IMR-90 (cell line): ENCODE results near the gene RPS10. TPM values are rescaled to one million over a fixed set of nuclear protein-coding genes. Genes with fewer than 3 reads are reported as not detected.

ENCODE experiments used
- ATAC-seq: fragments of 200-7000 bp; cut with Tn5 transposase; 2 replicates; pipeline ENCODE4 v1.9.1; 2020; ENCODE audit warnings: low read depth, mild to moderate bottlenecking, moderate library complexity
- BruUV-seq: library from RNA; stranded (reverse); fragments of 400-500 nt; replicated peaks from 2 replicates; lab custom pipeline; 2021; lab: Mats Ljungman, UMichigan
- CTCF ChIA-PET: fragments of 300-600 bp; formaldehyde crosslinking; extraction: SDS; loops from one replicate; lab custom pipeline; 2021; ENCODE audit warnings: antibody characterized with exemption; lab: Yijun Ruan, JAX
- POLR2A ChIA-PET: fragments of 300-600 bp; sonication (Branson Sonifier 250); formaldehyde crosslinking; loops from one replicate; lab custom pipeline; 2022; ENCODE audit warnings: antibody characterized with exemption; ENCODE audit not compliant: unreplicated experiment; lab: Charles Lee
- DNase-seq: peaks from one replicate; pipeline ENCODE4 v3.0.0; 2013
- H2AFZ ChIP-seq: replicated peaks from 2 replicates; pipeline ENCODE3; 2013; ENCODE audit warnings: low read length, mild to moderate bottlenecking; ENCODE audit not compliant: poor library complexity
- H2AK5ac ChIP-seq: 2 replicates; pipeline ENCODE4 v1.6.1; 2013; ENCODE audit warnings: low read depth, low read length, inconsistent platforms
- H2AK9ac ChIP-seq: replicated peaks from 2 replicates; pipeline ENCODE3; 2013; ENCODE audit warnings: mild to moderate bottlenecking, low read depth, low read length, moderate library complexity; ENCODE audit not compliant: poor library complexity
- H2BK120ac ChIP-seq: 2 replicates; pipeline ENCODE4 v1.6.1; 2013; ENCODE audit warnings: low read depth, low read length, inconsistent platforms
- H2BK15ac ChIP-seq: 3 replicates; pipeline ENCODE4 v1.6.1; 2013; ENCODE audit warnings: low read depth, low read length, inconsistent platforms
- H2BK20ac ChIP-seq: 2 replicates; pipeline ENCODE4 v1.6.1; 2013; ENCODE audit warnings: low read depth, mild to moderate bottlenecking, inconsistent platforms, low read length, moderate library complexity
- H2BK5ac ChIP-seq: 2 replicates; pipeline ENCODE4 v1.6.1; 2013; ENCODE audit warnings: mild to moderate bottlenecking, low read depth, low read length, inconsistent platforms; ENCODE audit not compliant: poor library complexity, severe bottlenecking
- H3K14ac ChIP-seq: replicated peaks from 2 replicates; pipeline ENCODE4 v1.6.1; 2013; ENCODE audit warnings: low read depth, low read length, inconsistent platforms
- H3K18ac ChIP-seq: 2 replicates; pipeline ENCODE4 v1.6.1; 2013; ENCODE audit warnings: low read depth, low read length, control low read depth
- H3K23ac ChIP-seq: 2 replicates; pipeline ENCODE4 v1.6.1; 2013; ENCODE audit warnings: low read depth, low read length, inconsistent platforms
- H3K27ac ChIP-seq: 2 replicates; pipeline ENCODE4 v1.5.1; 2013; ENCODE audit warnings: mild to moderate bottlenecking, control low read depth, low read length; ENCODE audit not compliant: insufficient read depth
- H3K27me3 ChIP-seq: 2 replicates; pipeline ENCODE4 v1.6.1; 2013; ENCODE audit warnings: low read length; ENCODE audit not compliant: control insufficient read depth, insufficient read depth
- H3K36me3 ChIP-seq: 2 replicates; pipeline ENCODE4 v1.6.1; 2013; ENCODE audit warnings: low read length, mixed read lengths; ENCODE audit not compliant: control insufficient read depth, insufficient read depth
- H3K4ac ChIP-seq: 2 replicates; pipeline ENCODE4 v1.6.1; 2013; ENCODE audit warnings: low read depth, low read length, inconsistent platforms
- H3K4me1 ChIP-seq: 2 replicates; pipeline ENCODE4 v1.6.1; 2013; ENCODE audit warnings: low read length, mixed read lengths; ENCODE audit not compliant: control insufficient read depth, insufficient read depth
- H3K4me2 ChIP-seq: 2 replicates; pipeline ENCODE4 v1.6.1; 2013; ENCODE audit warnings: low read depth, mild to moderate bottlenecking, control low read depth, low read length, moderate library complexity
- H3K4me3 ChIP-seq: 2 replicates; pipeline ENCODE4 v1.5.1; 2013; ENCODE audit warnings: low read depth, mild to moderate bottlenecking, control low read depth, low read length, moderate library complexity; ENCODE audit not compliant: insufficient read depth
- H3K56ac ChIP-seq: 2 replicates; pipeline ENCODE4 v1.6.1; 2013; ENCODE audit warnings: low read length, inconsistent platforms; ENCODE audit not compliant: insufficient read depth; ENCODE audit errors: extremely low read depth
- H3K79me1 ChIP-seq, 2 experiments: 2 replicates each; pipeline ENCODE4 v1.6.1; 2013; ENCODE audit warnings: low read length in 2 of 2, inconsistent platforms in 1 of 2, low read depth in 1 of 2
- H3K9ac ChIP-seq: 2 replicates; pipeline ENCODE4 v1.6.1; 2013; ENCODE audit warnings: low read depth, low read length, control low read depth
- H3K9me1 ChIP-seq: 2 replicates; pipeline ENCODE4 v1.6.1; 2013; ENCODE audit warnings: low read length, inconsistent platforms; ENCODE audit not compliant: insufficient read depth
- H3K9me3 ChIP-seq: 2 replicates; pipeline ENCODE4 v1.6.1; 2013; ENCODE audit warnings: low read length; ENCODE audit not compliant: control insufficient read depth, insufficient read depth
- H4K20me1 ChIP-seq: 2 replicates; pipeline ENCODE4 v1.6.1; 2013; ENCODE audit warnings: low read length, inconsistent platforms; ENCODE audit not compliant: insufficient read depth
- H4K5ac ChIP-seq: 2 replicates; pipeline ENCODE4 v1.6.1; 2013; ENCODE audit warnings: mild to moderate bottlenecking, low read depth, low read length, control low read depth
- H4K8ac ChIP-seq, 2 experiments: 2 replicates each; pipeline ENCODE4 v1.6.1; 2013; ENCODE audit warnings: low read depth in 2 of 2, low read length in 2 of 2, control low read depth in 1 of 2, inconsistent platforms in 1 of 2
- H4K91ac ChIP-seq: 2 replicates; pipeline ENCODE4 v1.6.1; 2013; ENCODE audit warnings: low read depth, low read length, inconsistent platforms; ENCODE audit not compliant: insufficient read depth
- CEBPB ChIP-seq: IDR thresholded peaks from 2 replicates; pipeline ENCODE4 v1.6.1; 2012; ENCODE audit warnings: low read depth, low read length, improper control_type of control experiment
- CHD1 ChIP-seq: IDR thresholded peaks from 2 replicates; pipeline ENCODE4 v1.6.1; 2012; ENCODE audit warnings: low read depth, low read length, improper control_type of control experiment
- FOS ChIP-seq: fragments of 150-350 bp; IDR thresholded peaks from 2 replicates; pipeline ENCODE4 v1.6.1; 2016; ENCODE audit warnings: low read depth, low read length
- MAFK ChIP-seq: IDR thresholded peaks from 2 replicates; pipeline ENCODE4 v1.6.1; 2012; ENCODE audit warnings: low read depth, low read length, improper control_type of control experiment
- MAZ ChIP-seq: IDR thresholded peaks from 2 replicates; pipeline ENCODE4 v1.6.1; 2012; ENCODE audit warnings: low read depth, mild to moderate bottlenecking, low read length, improper control_type of control experiment, moderate library complexity, borderline replicate concordance
- MXI1 ChIP-seq: IDR thresholded peaks from 2 replicates; pipeline ENCODE4 v1.6.1; 2012; ENCODE audit warnings: low read depth, mild to moderate bottlenecking, low read length, moderate library complexity, borderline replicate concordance
- NFE2L2 ChIP-seq: fragments of 150-350 bp; IDR thresholded peaks from 2 replicates; pipeline ENCODE4 v1.6.1; 2016; ENCODE audit warnings: low read depth, mild to moderate bottlenecking, low read length
- POLR2A ChIP-seq: IDR thresholded peaks from 2 replicates; pipeline ENCODE4 v1.6.1; 2012; ENCODE audit warnings: mild to moderate bottlenecking, low read depth, low read length
- RAD21 ChIP-seq: IDR thresholded peaks from 2 replicates; pipeline ENCODE4 v1.6.1; 2012; ENCODE audit warnings: low read length, improper control_type of control experiment
- RCOR1 ChIP-seq: IDR thresholded peaks from 2 replicates; pipeline ENCODE4 v1.6.1; 2012; ENCODE audit warnings: mild to moderate bottlenecking, low read length, improper control_type of control experiment; ENCODE audit not compliant: insufficient replicate concordance
- RFX5 ChIP-seq: IDR thresholded peaks from 2 replicates; pipeline ENCODE4 v1.8.0; 2012; ENCODE audit warnings: low read depth, mild to moderate bottlenecking, low read length, moderate library complexity
- SMC3 ChIP-seq: fragments of 150-350 bp; IDR thresholded peaks from 2 replicates; pipeline ENCODE4 v1.6.1; 2016; ENCODE audit warnings: low read depth, mild to moderate bottlenecking, antibody characterized with exemption, low read length, moderate library complexity
- WGBS, 2 experiments: methylation state at CpG; one replicate each; pipeline versions ENCODE4 v1.1.5 to v1.1.7; 2013; ENCODE audit warnings: missing lambda C conversion rate in 2 of 2; ENCODE audit not compliant: insufficient read length in 1 of 2; ENCODE audit errors: extremely low coverage in 2 of 2; 5-methylcytosine and 5-hydroxymethylcytosine counted together
- dilution Hi-C: fragments of 300-500 bp; cut with HindIII; formaldehyde crosslinking; loops from one replicate; pipeline ENCODE4 v1.14.3; 2018; ENCODE audit warnings: low sequenced_read_pairs; ENCODE audit not compliant: unreplicated experiment
- in situ Hi-C: fragments of 300-500 bp; cut with MboI; formaldehyde crosslinking; loops from 3 replicates; pipeline ENCODE4 v1.14.3; 2019; ENCODE audit warnings: low sequenced_read_pairs, inconsistent platforms, mixed read lengths
- intact Hi-C: fragments of 100-400 bp; cut with micrococcal nuclease; formaldehyde crosslinking; loops from 2 replicates; pipeline ENCODE4 v1.10.0; 2022
- polyA plus RNA-seq, 3 experiments: library from polyadenylated mRNA; depleted of rRNA; stranded (reverse); fragments of >200 nt; gene quantifications; 2 replicates each; pipeline ENCODE4 v1.2.3, GENCODE V29; 2012; ENCODE audit warnings: low replicate concordance in 1 of 3
- total RNA-seq: library from RNA; depleted of rRNA; stranded (reverse); fragments of >200 nt; gene quantifications from 2 replicates; pipeline ENCODE4 v1.2.3, GENCODE V29; 2012
- TF ChIP-seq, protein P1 (sequence below): conservative IDR thresholded peaks from 2 replicates; pipeline ENCODE4 v1.5.1; 2012; ENCODE audit warnings: mild to moderate bottlenecking, low read depth, low read length, improper control_type of control experiment
- TF ChIP-seq, protein P2 (sequence below): fragments of 150-350 bp; IDR thresholded peaks from 2 replicates; pipeline ENCODE4 v1.6.1; 2017; ENCODE audit warnings: mild to moderate bottlenecking, antibody characterized with exemption, low read length, low read depth
- TF ChIP-seq, protein P3 (sequence below): fragments of 150-350 bp; IDR thresholded peaks from 2 replicates; pipeline ENCODE4 v1.6.1; 2016; ENCODE audit warnings: low read depth, mild to moderate bottlenecking, low read length, moderate library complexity, borderline replicate concordance

Gene RPS10
- total and polyA plus RNA-seq, 2 of the 4 experiments (the other 2 are of a cell fraction), result 5,462 to 5,584 TPM

DNA sequence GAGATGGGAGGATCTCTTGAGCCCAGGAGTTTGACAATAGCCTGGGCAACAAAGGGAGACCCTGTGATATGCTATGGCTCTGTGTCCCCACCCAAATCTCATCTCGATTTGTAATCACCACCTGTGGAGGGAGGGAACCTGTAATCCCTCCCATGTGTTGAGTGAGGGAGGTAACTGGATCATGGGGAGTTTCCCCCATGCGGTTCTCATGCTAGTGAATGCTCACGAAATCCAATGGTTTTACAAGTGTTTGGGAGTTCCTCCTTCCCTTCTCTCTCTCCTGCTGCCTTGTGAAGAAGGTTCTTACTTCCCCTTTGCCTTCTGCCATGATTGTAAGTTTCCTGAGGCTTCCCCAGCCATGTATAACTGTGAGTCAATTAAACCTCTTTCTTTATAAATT is 36.8 kb downstream of the RPS10 start:
- in situ Hi-C loops, result no loop called here
- no peak overlapping the region for H2BK15ac ChIP-seq
- no TSS peak for BruUV-seq
- no peak overlapping the region for H3K14ac ChIP-seq
- H3K4ac ChIP-seq, result no peak overlapping the region
- H3K27me3 ChIP-seq, result no peaks in the 10 kb centered on the region
- H3K36me3 ChIP-seq, result no peaks in the 10 kb centered on the region
- H2AK9ac ChIP-seq, result no peak overlapping the region
- no peak overlapping the region for H4K91ac ChIP-seq
- H3K9me3 ChIP-seq, result no peaks in the 10 kb centered on the region
- dilution Hi-C loops, result no loop called here
- WGBS, 2 experiments, result no CpG with 5 or more reads among the region's 3 CpGs
- no peak overlapping the region for H3K9ac ChIP-seq
- H2AFZ ChIP-seq, result no peak overlapping the region
- POLR2A ChIA-PET, result no interaction called here
- no peak overlapping the region for H2BK5ac ChIP-seq
- CTCF ChIA-PET, result no interaction called here
- no peak overlapping the region for H2BK120ac ChIP-seq
- no peak for ATAC-seq
- H3K27ac ChIP-seq, result no peak overlapping the region
- TF ChIP-seq RAD21, result no peak
- no peak for TF ChIP-seq MAZ
- TF ChIP-seq, protein P1, sequence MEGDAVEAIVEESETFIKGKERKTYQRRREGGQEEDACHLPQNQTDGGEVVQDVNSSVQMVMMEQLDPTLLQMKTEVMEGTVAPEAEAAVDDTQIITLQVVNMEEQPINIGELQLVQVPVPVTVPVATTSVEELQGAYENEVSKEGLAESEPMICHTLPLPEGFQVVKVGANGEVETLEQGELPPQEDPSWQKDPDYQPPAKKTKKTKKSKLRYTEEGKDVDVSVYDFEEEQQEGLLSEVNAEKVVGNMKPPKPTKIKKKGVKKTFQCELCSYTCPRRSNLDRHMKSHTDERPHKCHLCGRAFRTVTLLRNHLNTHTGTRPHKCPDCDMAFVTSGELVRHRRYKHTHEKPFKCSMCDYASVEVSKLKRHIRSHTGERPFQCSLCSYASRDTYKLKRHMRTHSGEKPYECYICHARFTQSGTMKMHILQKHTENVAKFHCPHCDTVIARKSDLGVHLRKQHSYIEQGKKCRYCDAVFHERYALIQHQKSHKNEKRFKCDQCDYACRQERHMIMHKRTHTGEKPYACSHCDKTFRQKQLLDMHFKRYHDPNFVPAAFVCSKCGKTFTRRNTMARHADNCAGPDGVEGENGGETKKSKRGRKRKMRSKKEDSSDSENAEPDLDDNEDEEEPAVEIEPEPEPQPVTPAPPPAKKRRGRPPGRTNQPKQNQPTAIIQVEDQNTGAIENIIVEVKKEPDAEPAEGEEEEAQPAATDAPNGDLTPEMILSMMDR, result no peak
- no peak for TF ChIP-seq FOS
- no peak for TF ChIP-seq NFE2L2
- no peak for TF ChIP-seq POLR2A
- TF ChIP-seq, protein P2, sequence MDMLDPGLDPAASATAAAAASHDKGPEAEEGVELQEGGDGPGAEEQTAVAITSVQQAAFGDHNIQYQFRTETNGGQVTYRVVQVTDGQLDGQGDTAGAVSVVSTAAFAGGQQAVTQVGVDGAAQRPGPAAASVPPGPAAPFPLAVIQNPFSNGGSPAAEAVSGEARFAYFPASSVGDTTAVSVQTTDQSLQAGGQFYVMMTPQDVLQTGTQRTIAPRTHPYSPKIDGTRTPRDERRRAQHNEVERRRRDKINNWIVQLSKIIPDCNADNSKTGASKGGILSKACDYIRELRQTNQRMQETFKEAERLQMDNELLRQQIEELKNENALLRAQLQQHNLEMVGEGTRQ, result no peak
- TF ChIP-seq RCOR1, result no peak
- TF ChIP-seq, protein P3, sequence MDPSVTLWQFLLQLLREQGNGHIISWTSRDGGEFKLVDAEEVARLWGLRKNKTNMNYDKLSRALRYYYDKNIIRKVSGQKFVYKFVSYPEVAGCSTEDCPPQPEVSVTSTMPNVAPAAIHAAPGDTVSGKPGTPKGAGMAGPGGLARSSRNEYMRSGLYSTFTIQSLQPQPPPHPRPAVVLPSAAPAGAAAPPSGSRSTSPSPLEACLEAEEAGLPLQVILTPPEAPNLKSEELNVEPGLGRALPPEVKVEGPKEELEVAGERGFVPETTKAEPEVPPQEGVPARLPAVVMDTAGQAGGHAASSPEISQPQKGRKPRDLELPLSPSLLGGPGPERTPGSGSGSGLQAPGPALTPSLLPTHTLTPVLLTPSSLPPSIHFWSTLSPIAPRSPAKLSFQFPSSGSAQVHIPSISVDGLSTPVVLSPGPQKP, result no peak
- TF ChIP-seq MAFK, result no peak
- TF ChIP-seq RFX5, result no peak
- no peak for TF ChIP-seq MXI1
- no peak for TF ChIP-seq SMC3
- no peak for TF ChIP-seq CHD1
- no peak for TF ChIP-seq CEBPB
- peaks cover 48% of the 10 kb centered on the region for H4K20me1 ChIP-seq
- H3K23ac ChIP-seq, result no peak overlapping the region
- H3K56ac ChIP-seq, result no peak overlapping the region
- H2AK5ac ChIP-seq, result no peak overlapping the region
- H3K9me1 ChIP-seq, result peaks cover 13% of the 10 kb centered on the region
- H4K8ac ChIP-seq, result no peak overlapping the region
- H3K4me2 ChIP-seq, result no peak overlapping the region
- H4K5ac ChIP-seq, result no peak overlapping the region
- H3K4me3 ChIP-seq, result no peak overlapping the region
- H3K79me1 ChIP-seq, result peaks cover 13 to 66% of the 10 kb centered on the region in 2 experiments
- H2BK20ac ChIP-seq, result no peak overlapping the region
- DNase-seq, result no peak
- peaks cover 8% of the 10 kb centered on the region for H3K4me1 ChIP-seq
- no peak overlapping the region for H3K18ac ChIP-seq
- intact Hi-C loops, result no loop called here
